ENCODE data around the gene RGL3.

Gene RGL3

GRCh38 chr19:11346104-11346940 is 72.8 kb downstream of the RGL3 start, which contains the start of the genes CCDC159 and TMEM205:
TSS of gene CCDC159 (plus strand) at chr19:11346519. CDS start at chr19:11346607, 88 bp downstream.
TSS of gene TMEM205 (minus strand) at chr19:11346268. CDS start at chr19:11345619, 649 bp downstream.
- DNase-seq (peak; percentile 98 to 99), ATAC-seq (peak; percentile 97)
- Mint-ChIP-seq H3K27me3 (no peaks in the 10 kb centered on the region), H3K27ac (peak within 1 kb of the TSS; percentile 96 to 97), H3K9me3 (peaks cover 8 to 13% of the 10 kb centered on the region in 2 donors), H3K4me3 (peak within 1 kb of the TSS; percentile 91 to 93), H3K4me1 (peaks cover 42% of the 10 kb centered on the region)

DNA sequence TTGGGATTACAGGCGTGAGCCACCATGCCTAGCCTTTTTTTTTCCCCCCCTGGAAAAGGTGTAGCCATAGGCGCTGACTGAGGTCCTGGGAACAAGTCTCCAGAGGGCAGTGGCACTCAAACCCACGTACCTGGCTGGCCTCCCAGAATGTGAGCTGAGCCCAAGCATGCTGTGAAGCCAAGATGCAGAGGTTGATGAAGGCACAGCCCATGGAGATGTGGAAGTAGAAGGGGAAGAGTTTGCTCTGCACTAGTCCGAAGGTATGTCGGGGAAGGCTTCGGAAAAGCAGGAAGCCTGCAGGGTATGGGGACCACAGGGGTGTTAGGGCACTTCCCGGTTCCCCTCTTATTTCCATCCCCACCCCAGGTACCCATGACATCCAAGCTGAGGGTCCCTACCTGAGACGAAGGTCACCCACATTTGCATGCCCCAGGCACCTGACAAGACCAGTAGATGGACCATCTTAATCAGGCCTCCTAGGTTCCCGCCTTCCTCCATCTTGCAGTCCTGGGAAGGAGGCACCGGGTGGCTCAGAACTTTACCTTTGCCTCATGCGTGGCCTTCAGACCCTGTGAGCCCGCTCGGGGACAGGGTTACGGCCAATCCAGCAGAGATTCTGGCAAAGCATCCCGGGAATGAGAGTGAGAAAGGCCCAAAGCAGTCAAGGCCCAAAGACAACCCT is 73.9 kb downstream of the RGL3 start:
- peak overlapping the region; percentile 96 to 97 for H3K27ac Mint-ChIP-seq
- DNase-seq (no peak), ATAC-seq (no peak)
- H3K27me3 Mint-ChIP-seq, result no peaks in the 10 kb centered on the region
- H3K4me1 Mint-ChIP-seq, result peaks cover 42% of the 10 kb centered on the region
- H3K4me3 Mint-ChIP-seq, result peak overlapping the region; percentile 91 to 93
- H3K9me3 Mint-ChIP-seq, result peaks cover 8 to 13% of the 10 kb centered on the region in 2 donors

Data from stimulated activated naive CD8-positive, alpha-beta T cell treated with anti-CD3 and anti-CD28 coated beads, Interleukin-15, amount 100 ng/mL, for 72 hours (primary cell).